AG09309 (cell line): ENCODE measurements around the gene SLX1A.
"Not testable (repeated sequence)": the region's sequence is repeated elsewhere in the genome, so short reads cannot be mapped to it uniquely, and the experiment has no call there.

ENCODE experiments used
- DNase-seq: peaks from one replicate; pipeline ENCODE4 v3.0.0-alpha.2; 2010; ENCODE audit warnings: low read depth
- H3K4me3 ChIP-seq: 2 replicates; pipeline ENCODE4 v1.5.1; 2011; ENCODE audit warnings: mild to moderate bottlenecking, low read depth, low read length, moderate library complexity; ENCODE audit not compliant: control insufficient read depth
- CTCF ChIP-seq: IDR thresholded peaks from 2 replicates; pipeline ENCODE4 v1.5.1; 2011; ENCODE audit warnings: mild to moderate bottlenecking, low read depth, low read length, inconsistent platforms; ENCODE audit not compliant: insufficient read depth, control insufficient read depth; ENCODE audit errors: missing control alignments

The SLX1A gene

GRCh38 chr16:30193615-30194014 is at the start of gene SLX1A, which contains the start of gene BOLA2B:
SLX1A (plus strand) TSS chr16:30193875; CDS start chr16:30194085, 210 bp downstream.
BOLA2B (minus strand) TSS chr16:30193666; CDS start chr16:30193595, 71 bp downstream.
- H3K4me3 ChIP-seq, result peak within 1 kb of the TSS; percentile 37
- DNase-seq, result not testable (repeated sequence)

- no peak for DNase-seq
These were observed 49.7 kb upstream of the SLX1A start for GRCh38 chr16:30144017-30144416.

GRCh38 chr16:30144917-30145316 is 48.8 kb upstream of the SLX1A start:
- no peak for TF ChIP-seq CTCF
- no peak for DNase-seq
- no peak overlapping the region for H3K4me3 ChIP-seq

More at GRCh38 chr16:30144017-30144416, 49.7 kb upstream of the SLX1A start:
- H3K4me3 ChIP-seq, result no peak overlapping the region
- TF ChIP-seq CTCF, result no peak

GRCh38 chr16:30145657-30146056 is 48.0 kb upstream of the SLX1A start:
- DNase-seq, result no peak
- no peak for TF ChIP-seq CTCF
- H3K4me3 ChIP-seq, result no peak overlapping the region

- no peak for TF ChIP-seq CTCF
- no peak overlapping the region for H3K4me3 ChIP-seq
- DNase-seq, result no peak
These were observed 45.7 kb upstream of the SLX1A start for GRCh38 chr16:30147843-30148510.

GRCh38 chr16:30149250-30149930 is 44.3 kb upstream of the SLX1A start:
- H3K4me3 ChIP-seq, result no peak overlapping the region
- no peak for DNase-seq
- TF ChIP-seq CTCF, result no peak

GRCh38 chr16:30151091-30151490 is 42.6 kb upstream of the SLX1A start:
- no peak overlapping the region for H3K4me3 ChIP-seq
- no peak for DNase-seq
- no peak for TF ChIP-seq CTCF
